Measurements from ENCODE around the gene TTLL6. TPM values are rescaled to one million over a fixed set of nuclear protein-coding genes. Genes with fewer than 3 reads are reported as not detected.

Gene TTLL6
- total and polyA plus RNA-seq, 2 of the 4 experiments (the other 2 are of a cell fraction) = not detected

DNA sequence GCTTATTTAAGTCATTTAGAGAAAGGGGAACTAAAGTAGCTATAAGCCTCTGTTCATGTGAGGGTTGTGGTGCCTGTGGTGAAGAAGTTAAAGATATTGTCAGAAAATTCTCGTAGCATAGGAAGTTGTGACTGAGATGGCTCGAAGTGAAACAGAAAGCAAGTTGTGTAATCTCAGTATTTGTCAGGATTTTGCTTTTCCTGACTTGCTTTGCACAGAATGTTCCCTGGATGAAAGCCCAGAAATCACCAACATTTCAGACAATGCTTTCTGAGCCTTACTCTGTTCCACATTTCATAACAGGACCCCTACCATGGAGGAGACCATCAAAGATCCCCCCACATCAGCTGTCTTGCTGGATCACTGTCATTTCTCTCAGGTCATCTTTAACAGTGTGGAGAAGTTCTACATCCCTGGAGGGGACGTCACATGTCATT lies 24.4 kb upstream of the TTLL6 start:
- Histone ChIP-seq H3K9me1 (ENCODE audit: insufficient read depth, low read length) (peaks cover 17% of the 10 kb centered on the region), H3K79me1 (ENCODE audit: low read depth in 1 of 2, low read length in 2 of 2) (peaks cover 14 to 49% of the 10 kb centered on the region in 2 experiments), H3K4me2 (ENCODE audit: low read depth, low read length) (peak overlapping the region; percentile 87), H3K27me3 (ENCODE audit: control insufficient read depth, insufficient read depth, low read length) (no peaks in the 10 kb centered on the region), H4K20me1 (ENCODE audit: insufficient read depth, low read length) (peaks cover 4% of the 10 kb centered on the region; the same call in 1 of the 2 replicates), H2AK5ac (ENCODE audit: low read depth, low read length) (peak overlapping the region; percentile 25; the same call in 1 of the 2 replicates), H3K14ac (replicated peaks; ENCODE audit: low read depth, low read length) (peak overlapping the region; percentile 75; the same call in 1 of the 2 replicates), H2BK15ac (ENCODE audit: low read depth, low read length) (peak overlapping the region; percentile 10; the same call in 1 of the 3 replicates), H3K4ac (ENCODE audit: low read depth, low read length) (peak overlapping the region; percentile 43), H3K4me3 (ENCODE audit: insufficient read depth, low read depth, low read length) (peak overlapping the region; percentile 51; the same call in 1 of the 2 replicates), H3K9ac (ENCODE audit: low read depth, low read length) (peak overlapping the region; percentile 46), H3K9me3 (ENCODE audit: control insufficient read depth, insufficient read depth, low read length) (no peaks in the 10 kb centered on the region), H2AFZ (replicated peaks; ENCODE audit: low read length, poor library complexity) (no peak overlapping the region), H4K91ac (ENCODE audit: insufficient read depth, low read depth, low read length) (peak overlapping the region; percentile 61; the same call in 1 of the 2 replicates), H3K18ac (ENCODE audit: low read depth, low read length) (peak overlapping the region; percentile 30; the same call in 1 of the 2 replicates), H2BK5ac (ENCODE audit: low read depth, low read length, poor library complexity, severe bottlenecking) (peak overlapping the region; percentile 89), H2BK120ac (ENCODE audit: low read depth, low read length) (peak overlapping the region; percentile 50), H3K36me3 (ENCODE audit: control insufficient read depth, insufficient read depth, low read length) (peaks cover 3% of the 10 kb centered on the region), H2AK9ac (replicated peaks; ENCODE audit: low read depth, low read length, poor library complexity) (no peak overlapping the region), H4K5ac (ENCODE audit: low read depth, low read length) (peak overlapping the region; percentile 33; the same call in 1 of the 2 replicates), H3K56ac (ENCODE audit: extremely low read depth, insufficient read depth, low read length) (peak overlapping the region; percentile 44; the same call in 1 of the 2 replicates), H2BK20ac (ENCODE audit: low read depth, low read length) (peak overlapping the region; percentile 14; the same call in 1 of the 2 replicates), H4K8ac (ENCODE audit: low read depth in 2 of 2, low read length in 2 of 2) (peak overlapping the region in 1 of 2 experiments; percentile 55; a peak in 2 of 4 replicates), H3K27ac (ENCODE audit: insufficient read depth, low read length) (peak overlapping the region; percentile 46), H3K23ac (ENCODE audit: low read depth, low read length) (peak overlapping the region; percentile 5), H3K4me1 (ENCODE audit: control insufficient read depth, insufficient read depth, low read length) (peaks cover 12% of the 10 kb centered on the region)
- peak; percentile 73 for ATAC-seq (ENCODE audit: low read depth)
- CTCF ChIA-PET = interaction anchor here (0.6 to 0.9 kb wide), 4 partner anchors 27 to 358 kb away, joined by 4 to 5 read pairs (median 5); no protein-coding TSS in a partner anchor
- WGBS, 2 experiments (ENCODE audit: extremely low coverage in 2 of 2, insufficient read length in 1 of 2) = no CpG with 5 or more reads among the region's 3 CpGs
- peak; percentile 76 for DNase-seq
- in situ Hi-C loops (cut with MboI; ENCODE audit: low sequenced_read_pairs) (no loop called here), intact Hi-C loops (cut with micrococcal nuclease) (no loop called here), dilution Hi-C loops (cut with HindIII; ENCODE audit: low sequenced_read_pairs, unreplicated experiment) (no loop called here)
- POLR2A ChIA-PET (ENCODE audit: unreplicated experiment) = no interaction called here
- BruUV-seq (replicated peaks) = no TSS peak
- TF ChIP-seq USF2 (IDR thresholded peaks at IDR 0.05; ENCODE audit: low read depth, low read length) (no peak), CEBPB (IDR thresholded peaks at IDR 0.05; ENCODE audit: low read depth, low read length) (peak; percentile 94), POLR2A (IDR thresholded peaks at IDR 0.05; ENCODE audit: low read depth, low read length) (no peak)
